K562 (cell line): ENCODE results near the gene RING1. TPM values are rescaled to one million over a fixed set of nuclear protein-coding genes. Genes with fewer than 3 reads are reported as not detected.

Source experiments
- KLF13 ChIP-seq: fragments of 450-650 bp; IDR thresholded peaks from 2 replicates; pipeline ENCODE4 v1.6.1; 2016; ENCODE audit warnings: missing genetic modification characterization, low read depth, mild to moderate bottlenecking, missing compliant biosample characterization, moderate library complexity, borderline replicate concordance
- MCM3 ChIP-seq: fragments of 450-650 bp; IDR thresholded peaks from 2 replicates; pipeline ENCODE4 v1.6.1; 2016
- PCBP1 ChIP-seq: fragments of 200-400 bp; formaldehyde crosslinking; IDR thresholded peaks from 2 replicates; pipeline ENCODE4 v1.6.1; 2018; ENCODE audit warnings: mild to moderate bottlenecking, low read depth, low read length; ENCODE audit not compliant: poor library complexity, severe bottlenecking
- PHB ChIP-seq: fragments of 250-450 bp; sonication (Bioruptor Pico); IDR thresholded peaks from 2 replicates; pipeline ENCODE4 v1.5.0; 2021
- SIN3A ChIP-seq, 2 experiments: fragments of 150-350 bp in 1 of 2; IDR thresholded peaks; 2 replicates each; pipeline ENCODE4 v1.6.1; 2011 to 2016; ENCODE audit warnings: borderline replicate concordance in 2 of 2, low read depth in 2 of 2, low read length in 2 of 2, mild to moderate bottlenecking in 2 of 2, moderate library complexity in 2 of 2; ENCODE audit not compliant: control insufficient read depth in 1 of 2
- XRCC4 ChIP-seq: IDR thresholded peaks from one replicate; pipeline ENCODE4 v1.6.1; 2011; ENCODE audit not compliant: insufficient read depth, insufficient read length; ENCODE audit errors: extremely low read depth
- ZNF79 ChIP-seq: fragments of 250-450 bp; sonication (Bioruptor Pico); IDR thresholded peaks from 2 replicates; pipeline ENCODE4 v1.4.0; 2020; ENCODE audit warnings: low read depth, mild to moderate bottlenecking, moderate library complexity
- polyA plus RNA-seq, 8 experiments: library from polyadenylated mRNA; depleted of rRNA in 4 of 8; stranded (reverse) in 5 of 8; unstranded in 3 of 8; fragments of >200 nt; fragmentation: Nextera tagmentation in 2 of 8; fragmentation: Illumina TruSeq in 1 of 8; extraction: Ambion mirVana in 2 of 8; extraction: Trizol in 1 of 8; gene quantifications; 2 replicates each; pipeline versions ENCODE4 v1.2.1 to v1.2.3, GENCODE V29; 2011 to 2014; ENCODE audit warnings: inconsistent platforms in 1 of 8, missing spikeins in 1 of 8
- total RNA-seq, 7 experiments: library from RNA; depleted of rRNA in 6 of 7; stranded (reverse); fragments of >200 nt in 6 of 7; fragmentation: Illumina TruSeq in 2 of 7; extraction: Trizol in 2 of 7; gene quantifications; 2 replicates each; pipeline versions ENCODE4 v1.2.1 to v1.2.3, GENCODE V29; 2011 to 2021; ENCODE audit warnings: low replicate concordance in 1 of 7
- TF ChIP-seq, protein P1 (sequence below), 2 experiments: IDR thresholded peaks; 2 replicates each; pipeline ENCODE4 v1.6.1; 2012; ENCODE audit warnings: improper control_type of control experiment in 2 of 2, low read depth in 2 of 2, low read length in 2 of 2, borderline replicate concordance in 1 of 2
- TF ChIP-seq, protein P2 (sequence below), 3 experiments: fragments of 200-800 bp in 1 of 3; fragments of 250-450 bp in 1 of 3; fragments of 450-650 bp in 1 of 3; sonication (Bioruptor Pico) in 1 of 3; sonication (Bioruptor generic) in 1 of 3; formaldehyde crosslinking in 1 of 3; IDR thresholded peaks; 2 replicates each; pipeline versions ENCODE4 v1.6.1 to v1.8.0; 2016 to 2022; ENCODE audit warnings: mild to moderate bottlenecking in 2 of 3, missing genetic modification characterization in 2 of 3, missing compliant biosample characterization in 1 of 3, moderate library complexity in 1 of 3
- TF ChIP-seq, protein P3 (sequence below): fragments of 250-450 bp; sonication (Bioruptor Pico); IDR thresholded peaks from 2 replicates; pipeline ENCODE4 v1.5.0; 2021
- TF ChIP-seq, protein P4 (sequence below): fragments of 450-650 bp; IDR thresholded peaks from 2 replicates; pipeline ENCODE4 v1.7.1; 2018; ENCODE audit warnings: mild to moderate bottlenecking, low read depth; ENCODE audit not compliant: partially characterized antibody

The RING1 gene
- total and polyA plus RNA-seq, 9 of the 15 experiments (the other 6 are each of a cell fraction or from before 2014, with no cell fraction given), result 4.2 to 59.1 (median 36.9) TPM

DNA sequence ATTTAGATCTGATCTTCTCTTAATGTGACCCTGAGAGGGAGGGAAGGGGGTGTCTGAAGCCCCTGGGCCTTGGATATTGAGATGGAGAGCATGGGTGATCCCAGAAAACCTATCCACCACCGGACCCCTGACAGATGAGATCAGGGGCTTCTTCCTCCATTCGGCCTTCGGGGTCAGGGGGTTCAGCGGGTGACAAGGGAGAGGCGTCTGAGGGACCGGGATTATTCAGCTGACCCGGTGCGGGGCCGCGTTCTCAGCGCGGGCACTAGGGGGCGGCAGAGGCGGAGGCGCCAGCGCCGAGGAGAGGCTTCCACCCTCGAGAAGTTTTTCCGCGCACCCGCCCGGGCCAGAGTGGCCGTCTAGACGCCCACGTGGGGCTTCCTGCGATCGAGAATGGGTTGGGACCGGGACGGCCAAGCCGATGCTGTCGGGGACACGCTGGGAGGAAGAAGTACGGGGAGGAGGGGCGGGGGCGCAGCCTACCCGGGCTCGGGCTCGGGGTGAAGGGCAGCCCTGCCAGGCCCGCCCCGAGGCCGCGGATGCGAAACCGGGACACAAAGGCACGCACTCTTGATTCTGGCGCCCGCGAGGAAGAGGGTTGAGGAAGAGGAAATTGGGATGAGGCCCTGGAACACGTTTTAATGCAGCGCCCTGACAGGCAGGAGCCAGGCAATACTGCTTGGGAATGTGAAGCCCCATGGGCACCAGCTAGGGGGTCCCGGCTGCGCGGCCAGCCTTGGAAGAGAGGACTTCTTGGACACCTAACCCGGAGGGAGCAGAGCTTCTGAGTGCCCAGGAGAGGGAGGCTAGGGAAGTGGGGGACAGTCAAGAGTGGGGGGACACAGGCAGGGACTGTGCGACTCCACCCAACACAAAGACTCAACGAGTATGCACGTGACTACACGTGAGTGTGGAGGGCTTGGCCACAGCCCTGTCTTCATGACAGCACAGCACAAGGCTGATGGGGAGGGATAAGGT lies 46.7 kb upstream of the RING1 start (continued):
- TF ChIP-seq, protein P1, sequence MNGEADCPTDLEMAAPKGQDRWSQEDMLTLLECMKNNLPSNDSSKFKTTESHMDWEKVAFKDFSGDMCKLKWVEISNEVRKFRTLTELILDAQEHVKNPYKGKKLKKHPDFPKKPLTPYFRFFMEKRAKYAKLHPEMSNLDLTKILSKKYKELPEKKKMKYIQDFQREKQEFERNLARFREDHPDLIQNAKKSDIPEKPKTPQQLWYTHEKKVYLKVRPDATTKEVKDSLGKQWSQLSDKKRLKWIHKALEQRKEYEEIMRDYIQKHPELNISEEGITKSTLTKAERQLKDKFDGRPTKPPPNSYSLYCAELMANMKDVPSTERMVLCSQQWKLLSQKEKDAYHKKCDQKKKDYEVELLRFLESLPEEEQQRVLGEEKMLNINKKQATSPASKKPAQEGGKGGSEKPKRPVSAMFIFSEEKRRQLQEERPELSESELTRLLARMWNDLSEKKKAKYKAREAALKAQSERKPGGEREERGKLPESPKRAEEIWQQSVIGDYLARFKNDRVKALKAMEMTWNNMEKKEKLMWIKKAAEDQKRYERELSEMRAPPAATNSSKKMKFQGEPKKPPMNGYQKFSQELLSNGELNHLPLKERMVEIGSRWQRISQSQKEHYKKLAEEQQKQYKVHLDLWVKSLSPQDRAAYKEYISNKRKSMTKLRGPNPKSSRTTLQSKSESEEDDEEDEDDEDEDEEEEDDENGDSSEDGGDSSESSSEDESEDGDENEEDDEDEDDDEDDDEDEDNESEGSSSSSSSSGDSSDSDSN (IDR thresholded peaks at IDR 0.05; ENCODE audit: borderline replicate concordance in 1 of 2, low read depth in 2 of 2, low read length in 2 of 2), result 0 out of 4 replicates have a peak, but pooled peaks of 1 of the 2 experiments have one; percentile 57
- TF ChIP-seq, protein P2, sequence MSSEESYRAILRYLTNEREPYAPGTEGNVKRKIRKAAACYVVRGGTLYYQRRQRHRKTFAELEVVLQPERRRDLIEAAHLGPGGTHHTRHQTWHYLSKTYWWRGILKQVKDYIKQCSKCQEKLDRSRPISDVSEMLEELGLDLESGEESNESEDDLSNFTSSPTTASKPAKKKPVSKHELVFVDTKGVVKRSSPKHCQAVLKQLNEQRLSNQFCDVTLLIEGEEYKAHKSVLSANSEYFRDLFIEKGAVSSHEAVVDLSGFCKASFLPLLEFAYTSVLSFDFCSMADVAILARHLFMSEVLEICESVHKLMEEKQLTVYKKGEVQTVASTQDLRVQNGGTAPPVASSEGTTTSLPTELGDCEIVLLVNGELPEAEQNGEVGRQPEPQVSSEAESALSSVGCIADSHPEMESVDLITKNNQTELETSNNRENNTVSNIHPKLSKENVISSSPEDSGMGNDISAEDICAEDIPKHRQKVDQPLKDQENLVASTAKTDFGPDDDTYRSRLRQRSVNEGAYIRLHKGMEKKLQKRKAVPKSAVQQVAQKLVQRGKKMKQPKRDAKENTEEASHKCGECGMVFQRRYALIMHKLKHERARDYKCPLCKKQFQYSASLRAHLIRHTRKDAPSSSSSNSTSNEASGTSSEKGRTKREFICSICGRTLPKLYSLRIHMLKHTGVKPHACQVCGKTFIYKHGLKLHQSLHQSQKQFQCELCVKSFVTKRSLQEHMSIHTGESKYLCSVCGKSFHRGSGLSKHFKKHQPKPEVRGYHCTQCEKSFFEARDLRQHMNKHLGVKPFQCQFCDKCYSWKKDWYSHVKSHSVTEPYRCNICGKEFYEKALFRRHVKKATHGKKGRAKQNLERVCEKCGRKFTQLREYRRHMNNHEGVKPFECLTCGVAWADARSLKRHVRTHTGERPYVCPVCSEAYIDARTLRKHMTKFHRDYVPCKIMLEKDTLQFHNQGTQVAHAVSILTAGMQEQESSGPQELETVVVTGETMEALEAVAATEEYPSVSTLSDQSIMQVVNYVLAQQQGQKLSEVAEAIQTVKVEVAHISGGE (CRISPR knock-in tag; IDR thresholded peaks at IDR 0.05), result no peak
- TF ChIP-seq, protein P3, sequence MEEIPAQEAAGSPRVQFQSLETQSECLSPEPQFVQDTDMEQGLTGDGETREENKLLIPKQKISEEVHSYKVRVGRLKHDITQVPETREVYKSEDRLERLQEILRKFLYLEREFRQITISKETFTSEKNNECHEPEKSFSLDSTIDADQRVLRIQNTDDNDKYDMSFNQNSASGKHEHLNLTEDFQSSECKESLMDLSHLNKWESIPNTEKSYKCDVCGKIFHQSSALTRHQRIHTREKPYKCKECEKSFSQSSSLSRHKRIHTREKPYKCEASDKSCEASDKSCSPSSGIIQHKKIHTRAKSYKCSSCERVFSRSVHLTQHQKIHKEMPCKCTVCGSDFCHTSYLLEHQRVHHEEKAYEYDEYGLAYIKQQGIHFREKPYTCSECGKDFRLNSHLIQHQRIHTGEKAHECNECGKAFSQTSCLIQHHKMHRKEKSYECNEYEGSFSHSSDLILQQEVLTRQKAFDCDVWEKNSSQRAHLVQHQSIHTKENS, result no peak
- no peak for TF ChIP-seq MCM3
- TF ChIP-seq KLF13 (tag), result no peak
- TF ChIP-seq SIN3A (IDR thresholded peaks at IDR 0.05; ENCODE audit: borderline replicate concordance in 2 of 2, control insufficient read depth in 1 of 2, low read depth in 2 of 2, low read length in 2 of 2), result no peak
- TF ChIP-seq PHB, result no peak
- peak; percentile 71 for TF ChIP-seq PCBP1
- TF ChIP-seq, protein P4, sequence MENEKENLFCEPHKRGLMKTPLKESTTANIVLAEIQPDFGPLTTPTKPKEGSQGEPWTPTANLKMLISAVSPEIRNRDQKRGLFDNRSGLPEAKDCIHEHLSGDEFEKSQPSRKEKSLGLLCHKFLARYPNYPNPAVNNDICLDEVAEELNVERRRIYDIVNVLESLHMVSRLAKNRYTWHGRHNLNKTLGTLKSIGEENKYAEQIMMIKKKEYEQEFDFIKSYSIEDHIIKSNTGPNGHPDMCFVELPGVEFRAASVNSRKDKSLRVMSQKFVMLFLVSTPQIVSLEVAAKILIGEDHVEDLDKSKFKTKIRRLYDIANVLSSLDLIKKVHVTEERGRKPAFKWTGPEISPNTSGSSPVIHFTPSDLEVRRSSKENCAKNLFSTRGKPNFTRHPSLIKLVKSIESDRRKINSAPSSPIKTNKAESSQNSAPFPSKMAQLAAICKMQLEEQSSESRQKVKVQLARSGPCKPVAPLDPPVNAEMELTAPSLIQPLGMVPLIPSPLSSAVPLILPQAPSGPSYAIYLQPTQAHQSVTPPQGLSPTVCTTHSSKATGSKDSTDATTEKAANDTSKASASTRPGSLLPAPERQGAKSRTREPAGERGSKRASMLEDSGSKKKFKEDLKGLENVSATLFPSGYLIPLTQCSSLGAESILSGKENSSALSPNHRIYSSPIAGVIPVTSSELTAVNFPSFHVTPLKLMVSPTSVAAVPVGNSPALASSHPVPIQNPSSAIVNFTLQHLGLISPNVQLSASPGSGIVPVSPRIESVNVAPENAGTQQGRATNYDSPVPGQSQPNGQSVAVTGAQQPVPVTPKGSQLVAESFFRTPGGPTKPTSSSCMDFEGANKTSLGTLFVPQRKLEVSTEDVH, result no peak
- no peak for TF ChIP-seq ZNF79 (CRISPR knock-in tag)
- no peak for TF ChIP-seq XRCC4
